Measurements from ENCODE around the gene UBE3A.
"Not testable (repeated sequence)": the region's sequence is repeated elsewhere in the genome, so short reads cannot be mapped to it uniquely, and the experiment has no call there.

UBE3A gene

DNA sequence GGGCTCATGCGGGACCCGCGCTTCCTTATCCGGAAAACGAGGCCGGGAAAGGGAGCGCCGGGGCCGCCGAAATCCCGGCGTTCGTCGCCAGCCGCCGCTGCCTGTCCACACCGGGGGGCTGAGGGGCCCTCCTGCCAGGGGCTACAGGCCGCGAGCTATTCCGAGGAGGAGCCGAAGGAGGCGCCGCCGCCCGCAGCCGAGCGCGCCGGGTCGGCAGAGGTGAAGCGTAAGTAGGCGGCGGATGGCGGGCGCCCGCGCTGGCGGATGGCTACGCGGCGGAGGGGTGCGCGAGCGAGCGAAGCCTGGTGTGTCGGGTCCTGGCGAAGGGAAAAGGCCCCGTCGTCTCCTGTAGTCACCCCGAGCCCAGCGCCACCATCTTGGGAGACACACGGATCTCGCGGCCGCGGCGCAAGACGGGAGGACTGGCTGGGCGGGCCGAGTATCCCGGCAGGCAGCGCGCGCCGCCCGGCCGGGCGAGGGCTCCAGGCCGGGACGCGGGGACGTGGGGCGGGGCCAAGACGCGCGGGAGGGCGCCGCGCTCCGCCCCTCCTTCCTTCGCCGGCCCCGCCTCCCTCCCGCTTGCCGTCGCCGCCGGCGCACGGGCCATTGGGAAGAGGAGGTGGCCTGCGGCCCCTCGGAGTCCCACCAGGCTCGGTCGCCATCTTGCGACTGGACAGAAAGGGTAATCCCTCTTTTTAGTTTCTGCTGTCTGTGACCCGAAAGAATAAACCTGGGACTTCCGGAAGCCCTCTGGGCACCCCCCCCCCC, at the start of gene UBE3A:
Gene UBE3A (minus strand): TSS at position 424 of the 768 bp plus-strand sequence. CDS start 29,917 bp downstream, outside the sequence.
- DNase-seq: peak; percentile 92

GRCh38 chr15:25487226-25487884, 48.5 kb upstream of the UBE3A start:
- DNase-seq: no peak

- no peak for DNase-seq
Measured at GRCh38 chr15:25486051-25486450, 47.2 kb upstream of the UBE3A start.

DNA sequence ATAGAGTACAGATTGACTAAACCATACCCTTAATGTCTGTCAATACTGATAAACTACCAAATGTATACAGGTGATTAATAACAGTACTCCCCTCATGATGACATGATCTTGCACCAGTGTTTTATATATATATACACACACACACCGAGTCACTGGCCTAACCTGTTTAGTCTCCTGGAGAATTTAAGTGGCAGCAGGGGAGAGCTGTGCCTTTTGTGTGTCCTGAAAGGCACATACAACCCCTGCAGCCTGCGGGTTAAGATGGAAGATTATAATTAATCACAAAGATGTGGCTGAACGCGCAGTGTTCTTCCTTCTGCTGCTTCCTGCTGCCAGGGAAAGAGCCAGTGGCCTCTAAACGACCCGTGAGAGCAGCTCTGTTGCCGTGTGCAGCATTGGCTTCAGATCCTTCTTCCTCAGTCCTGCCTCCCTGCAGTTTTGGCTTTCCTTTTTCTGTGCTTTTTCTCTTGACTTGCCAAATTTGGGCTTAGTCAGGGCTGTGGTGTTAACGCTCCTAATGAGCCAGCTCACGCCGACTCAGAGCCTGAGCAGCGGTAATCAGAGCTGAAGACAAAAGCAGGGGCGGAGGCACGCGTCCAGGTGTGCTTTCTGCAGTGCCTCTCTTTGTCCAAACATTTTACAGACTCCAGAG, 42.5 kb upstream of the UBE3A start:
- DNase-seq: no peak

GRCh38 chr15:25478313-25478712, 39.5 kb upstream of the UBE3A start:
- no peak for DNase-seq

- DNase-seq: no peak
Measured at GRCh38 chr15:25477816-25478215, 39.0 kb upstream of the UBE3A start.

DNA sequence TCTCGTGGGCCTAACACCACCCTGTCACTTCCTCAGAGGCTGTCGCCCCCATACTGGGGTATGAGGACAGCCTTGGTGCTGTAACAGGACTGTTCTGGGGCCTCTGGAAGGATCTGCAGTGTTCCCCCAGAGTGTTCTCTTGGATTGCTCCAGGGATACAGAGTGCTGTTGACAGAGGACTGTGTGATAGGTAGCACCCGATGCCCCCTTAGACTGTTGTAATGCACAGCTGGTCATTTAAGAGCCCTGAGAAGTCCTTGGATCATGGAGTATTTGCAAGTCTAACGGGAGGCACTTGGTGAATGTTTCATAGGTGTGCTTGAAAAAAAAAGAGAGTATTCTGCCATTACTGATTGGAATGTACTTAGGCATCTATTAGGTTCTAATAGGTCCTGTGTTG, 35.4 kb upstream of the UBE3A start:
- DNase-seq: no peak

- DNase-seq: no peak
Measured at GRCh38 chr15:25470230-25470629, 31.4 kb upstream of the UBE3A start.

DNA sequence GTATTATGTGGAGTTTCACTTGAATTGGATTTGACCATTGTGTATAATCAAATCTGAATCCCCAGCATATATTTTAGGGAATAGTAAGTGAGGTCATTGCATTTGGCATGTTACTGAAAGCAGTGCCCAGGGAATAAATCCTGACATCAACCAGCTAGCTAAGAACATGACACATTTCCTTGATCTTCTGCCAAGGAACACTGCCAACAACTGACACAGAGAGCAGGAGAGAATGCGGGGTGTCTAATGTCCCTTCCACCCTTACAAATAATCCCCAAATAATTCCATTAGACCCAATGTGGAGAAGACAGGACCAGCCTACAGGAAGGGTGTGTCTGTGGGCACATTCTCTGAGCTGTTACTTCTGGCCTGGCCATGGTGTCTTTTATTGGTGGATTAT, 30.6 kb upstream of the UBE3A start:
- DNase-seq: no peak

DNA sequence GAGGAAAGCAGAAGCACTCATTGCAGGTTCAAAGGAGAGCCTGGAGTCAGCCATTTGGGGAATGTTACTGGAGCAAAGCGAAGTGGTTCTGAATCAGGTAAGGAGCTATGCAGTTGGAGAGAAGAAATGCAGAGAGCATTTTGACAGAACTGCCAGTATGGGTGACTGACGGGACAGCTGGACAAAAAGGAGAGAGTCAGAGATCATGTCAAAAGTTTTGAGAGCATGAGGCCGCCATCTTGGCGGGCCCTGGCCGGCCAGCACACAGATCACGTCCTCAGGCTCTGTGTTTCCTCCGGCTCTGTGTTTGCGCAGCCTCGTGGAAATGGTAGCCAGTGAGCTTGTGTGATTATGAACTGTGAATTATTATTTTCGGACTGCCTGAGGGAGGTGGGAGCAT, 29.8 kb upstream of the UBE3A start:
- DNase-seq: no peak

GRCh38 chr15:25465835-25466234, 27.0 kb upstream of the UBE3A start:
- DNase-seq: no peak

DNA sequence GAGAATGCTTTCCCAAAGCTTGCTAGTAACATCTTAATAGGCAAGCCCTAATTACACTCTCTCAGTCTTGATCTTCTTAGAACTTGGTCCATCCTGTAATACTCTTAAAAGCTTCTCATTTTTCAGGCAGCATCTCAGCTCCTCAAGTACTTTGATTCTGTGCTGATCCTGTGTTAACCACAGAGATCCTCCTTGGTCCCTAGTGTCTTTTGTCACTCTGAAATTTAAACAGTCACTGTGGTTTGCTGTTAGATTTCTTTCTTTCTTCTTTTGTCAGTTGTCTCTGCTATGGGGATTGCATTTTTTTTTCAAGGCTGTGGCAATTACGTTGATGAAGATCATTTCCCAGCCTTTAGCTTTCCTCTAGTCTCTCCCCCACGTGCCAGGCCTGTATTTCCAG, 26.0 kb upstream of the UBE3A start:
- DNase-seq: no peak

- DNase-seq: no peak
Measured at GRCh38 chr15:25464383-25464782, 25.6 kb upstream of the UBE3A start.

GRCh38 chr15:25456196-25456595, 17.4 kb upstream of the UBE3A start:
- no peak for DNase-seq

DNA sequence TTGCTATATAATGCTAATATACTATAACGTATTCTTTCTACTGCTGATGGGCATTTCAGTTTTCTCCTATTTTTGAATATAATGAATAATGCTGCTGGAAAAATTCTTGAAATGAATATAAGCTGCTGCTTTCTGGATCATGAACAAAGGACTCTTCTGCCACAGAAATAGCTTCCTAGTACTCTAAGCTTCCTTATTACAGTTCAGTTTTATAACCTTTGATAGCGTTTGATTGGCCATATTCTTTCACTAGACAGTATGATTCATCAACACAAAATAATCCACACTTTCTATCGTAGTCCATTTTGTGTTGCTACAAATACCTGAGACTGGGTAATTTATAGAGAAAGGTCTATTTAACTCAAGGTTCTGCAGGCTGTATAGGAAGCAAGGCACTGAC, 16.4 kb upstream of the UBE3A start:
- DNase-seq: no peak

DNA sequence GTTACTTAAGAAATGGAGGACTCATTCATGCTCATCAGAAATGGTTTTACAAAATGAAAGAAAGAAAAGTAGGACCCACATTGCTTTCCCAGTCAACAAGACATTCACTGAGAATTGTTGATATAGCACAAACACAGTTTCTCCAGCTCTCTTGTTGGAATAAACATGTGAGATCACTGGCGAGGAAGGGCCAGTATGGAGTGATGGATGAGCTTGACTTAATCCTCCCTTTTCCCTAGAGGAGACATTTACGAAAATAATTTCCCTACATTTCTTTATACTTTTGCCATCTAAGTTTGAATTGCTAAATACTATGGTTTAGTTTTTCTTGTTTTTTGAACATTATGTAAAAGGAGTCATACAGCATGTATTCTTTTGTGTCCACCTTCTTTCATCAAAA, 15.9 kb upstream of the UBE3A start:
- DNase-seq: no peak

- DNase-seq: not testable (repeated sequence)
Measured at GRCh38 chr15:25453246-25453645, 14.4 kb upstream of the UBE3A start.

GRCh38 chr15:25451501-25451900, 12.7 kb upstream of the UBE3A start:
- no peak for DNase-seq

DNA sequence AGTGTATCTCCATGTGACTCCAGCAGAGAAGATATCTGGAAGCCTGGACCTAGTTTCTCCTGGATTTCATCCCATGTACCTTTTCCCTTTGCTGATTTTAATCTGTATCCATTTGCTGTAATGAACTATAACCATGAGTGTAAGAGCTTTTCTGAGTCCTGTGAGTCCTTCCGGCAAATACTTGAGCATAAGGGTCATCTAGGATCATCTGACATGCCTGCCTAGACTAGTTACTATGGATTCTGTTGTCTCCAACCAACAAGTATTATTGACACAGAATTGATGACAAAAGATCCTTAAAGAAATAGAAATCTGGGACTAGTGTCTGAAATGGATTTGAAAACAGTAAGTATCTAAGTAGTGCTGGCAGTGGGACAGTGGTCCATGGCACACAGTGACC, 11.3 kb upstream of the UBE3A start:
- no peak for DNase-seq

GRCh38 chr15:25446076-25446475, 7.3 kb upstream of the UBE3A start:
- no peak for DNase-seq

GRCh38 chr15:25445412-25445811, 6.6 kb upstream of the UBE3A start:
- no peak for DNase-seq

DNA sequence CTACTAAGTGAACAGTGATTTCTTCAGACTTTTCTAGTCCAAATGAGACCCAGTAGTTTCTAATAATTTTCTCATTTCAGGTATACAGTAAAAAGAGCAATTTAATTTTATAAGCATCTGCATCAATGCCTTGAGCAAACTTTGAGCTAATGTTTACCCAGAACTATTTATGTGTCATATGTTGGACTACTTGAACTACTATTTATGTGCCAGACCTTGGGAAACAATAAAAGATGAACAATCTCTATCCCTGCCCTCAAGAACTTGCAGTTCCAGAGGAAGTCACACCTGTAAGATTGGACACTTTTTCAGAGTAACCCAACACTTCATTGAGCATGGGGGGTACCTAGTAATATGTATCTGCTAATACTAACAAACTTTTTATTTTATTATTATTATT, 2.3 kb upstream of the UBE3A start:
- DNase-seq: no peak

DNA sequence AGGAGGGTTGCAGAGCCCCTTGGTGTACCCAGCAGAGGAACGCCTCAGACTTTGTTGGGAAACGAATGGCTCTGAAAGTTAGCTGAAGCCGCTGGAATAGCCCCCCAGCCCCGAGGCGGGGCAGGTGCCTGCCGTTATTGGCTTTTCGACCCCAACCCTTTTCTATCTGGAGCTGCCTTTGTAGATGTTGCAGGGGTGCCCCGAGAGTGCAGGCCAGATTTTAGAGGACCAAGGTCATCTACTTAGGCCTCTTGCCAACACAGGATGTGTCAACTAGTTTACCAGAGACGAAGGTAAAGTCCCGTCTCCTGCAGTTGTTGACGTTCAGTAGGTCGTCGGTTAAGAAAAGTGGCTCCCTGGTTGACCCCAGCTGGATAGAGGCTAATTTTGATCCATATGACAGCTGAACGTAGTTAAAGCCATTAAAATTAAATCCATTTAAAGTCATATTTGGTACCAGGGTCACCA, 579 bp upstream of the UBE3A start:
- peak; percentile 9 for DNase-seq

Data from fibroblast of upper back skin (primary cell).